ENCODE measurements around the gene PPP1R12B. TPM values are rescaled to one million over a fixed set of nuclear protein-coding genes. Genes with fewer than 3 reads are reported as not detected.
A peak's percentile ranks its signal among the peaks of the same experiment; 100 is the strongest.

PPP1R12B gene
- total RNA-seq, 1 donor = 20.6 TPM

DNA sequence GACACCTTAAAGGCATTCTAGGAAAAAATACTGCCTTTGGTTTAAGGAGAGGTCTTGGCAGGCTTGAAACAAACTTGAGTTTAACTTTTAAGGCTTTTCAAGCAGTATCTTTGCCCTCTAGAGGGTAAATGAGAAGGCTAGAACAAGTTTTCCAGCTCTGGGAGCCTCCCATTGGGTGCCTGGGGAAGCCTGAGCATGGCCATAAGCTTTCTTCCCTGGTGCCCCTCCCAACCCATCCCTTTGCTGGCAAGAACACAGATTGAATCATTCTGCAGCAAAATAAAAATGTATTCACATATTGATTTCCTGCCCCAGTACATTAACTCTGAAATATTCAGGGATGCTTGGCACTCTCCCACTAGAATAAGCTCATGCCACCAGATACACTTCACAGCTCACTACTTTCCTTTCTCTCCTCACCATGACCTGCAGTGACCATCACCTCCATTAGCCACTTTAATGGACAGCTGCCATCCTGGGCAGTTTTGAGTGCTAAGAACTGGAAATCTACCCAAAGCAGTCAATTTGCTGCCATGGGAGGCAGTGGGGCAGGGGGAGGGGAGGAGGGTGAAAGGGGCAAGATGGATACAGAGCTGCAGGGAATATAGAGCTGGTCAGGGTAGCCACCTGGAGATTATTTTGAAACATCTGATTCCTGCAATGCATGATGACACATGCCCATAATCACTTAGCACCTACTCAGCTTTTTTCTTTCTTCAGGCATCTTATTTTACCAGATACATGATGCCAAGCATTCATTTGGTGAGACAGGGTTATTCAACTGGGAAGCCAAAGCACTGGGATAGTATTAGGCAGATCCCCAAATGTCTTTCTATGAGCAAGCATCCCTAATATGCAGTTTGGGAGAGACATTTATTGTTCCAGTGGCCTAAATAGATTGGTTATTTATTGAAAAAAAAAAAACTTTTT is 221.2 kb downstream of the PPP1R12B start:
- Histone ChIP-seq H3K4me1 (ENCODE audit: insufficient read depth, low read length) (peaks cover 39% of the 10 kb centered on the region), H3K27ac (ENCODE audit: low read depth, low read length) (peak overlapping the region; percentile 4), H3K4me3 (ENCODE audit: insufficient read depth, low read length) (no peak overlapping the region), H3K4me2 (ENCODE audit: insufficient read depth, low read length) (no peak overlapping the region), H2AFZ (ENCODE audit: low read length) (no peak overlapping the region), H3K36me3 (ENCODE audit: insufficient read depth, low read length) (no peaks in the 10 kb centered on the region), H4K20me1 (ENCODE audit: insufficient read depth, low read length) (no peaks in the 10 kb centered on the region), H3K79me2 (ENCODE audit: insufficient read depth, low read length) (no peaks in the 10 kb centered on the region), H3K27me3 (ENCODE audit: insufficient read depth, low read length) (no peaks in the 10 kb centered on the region), H3K9me3 (ENCODE audit: low read depth, low read length) (no peaks in the 10 kb centered on the region)
- TF ChIP-seq, protein P1, sequence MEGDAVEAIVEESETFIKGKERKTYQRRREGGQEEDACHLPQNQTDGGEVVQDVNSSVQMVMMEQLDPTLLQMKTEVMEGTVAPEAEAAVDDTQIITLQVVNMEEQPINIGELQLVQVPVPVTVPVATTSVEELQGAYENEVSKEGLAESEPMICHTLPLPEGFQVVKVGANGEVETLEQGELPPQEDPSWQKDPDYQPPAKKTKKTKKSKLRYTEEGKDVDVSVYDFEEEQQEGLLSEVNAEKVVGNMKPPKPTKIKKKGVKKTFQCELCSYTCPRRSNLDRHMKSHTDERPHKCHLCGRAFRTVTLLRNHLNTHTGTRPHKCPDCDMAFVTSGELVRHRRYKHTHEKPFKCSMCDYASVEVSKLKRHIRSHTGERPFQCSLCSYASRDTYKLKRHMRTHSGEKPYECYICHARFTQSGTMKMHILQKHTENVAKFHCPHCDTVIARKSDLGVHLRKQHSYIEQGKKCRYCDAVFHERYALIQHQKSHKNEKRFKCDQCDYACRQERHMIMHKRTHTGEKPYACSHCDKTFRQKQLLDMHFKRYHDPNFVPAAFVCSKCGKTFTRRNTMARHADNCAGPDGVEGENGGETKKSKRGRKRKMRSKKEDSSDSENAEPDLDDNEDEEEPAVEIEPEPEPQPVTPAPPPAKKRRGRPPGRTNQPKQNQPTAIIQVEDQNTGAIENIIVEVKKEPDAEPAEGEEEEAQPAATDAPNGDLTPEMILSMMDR (IDR thresholded peaks at IDR 0.05; ENCODE audit: extremely low read depth, low read depth, low read length) = no peak
- DNase-seq (ENCODE audit: insufficient read length, low spot score, missing footprints) = no peak

DNA sequence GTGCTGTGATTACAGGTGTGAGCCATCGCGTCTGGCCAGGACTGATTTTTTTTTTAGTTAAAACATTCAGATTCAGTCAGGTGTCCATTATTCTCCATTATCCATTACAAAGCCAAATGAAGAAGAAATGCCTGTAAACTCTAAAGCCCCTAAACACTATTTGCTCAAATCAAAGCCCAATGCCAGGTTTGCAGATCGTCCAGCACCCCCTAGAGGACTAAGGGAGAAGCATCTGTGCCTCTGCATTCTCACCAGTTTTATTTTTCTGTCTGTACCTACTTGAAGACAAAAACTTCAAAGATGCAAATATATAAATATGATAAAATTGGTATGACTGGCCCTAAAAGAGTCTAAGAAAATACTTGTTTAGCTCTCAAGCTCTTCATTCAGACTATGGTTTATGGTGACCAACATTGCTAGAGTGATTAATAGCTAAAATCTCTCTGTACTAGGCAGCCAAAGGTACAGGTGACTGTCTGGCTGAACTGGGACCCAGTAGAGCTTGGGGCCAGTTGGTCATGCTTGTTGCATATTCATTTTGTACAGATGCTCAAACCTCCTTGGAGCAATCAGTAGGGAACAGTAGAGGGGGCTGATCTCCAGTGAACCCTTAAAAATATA is 223.3 kb downstream of the PPP1R12B start:
- no peaks in the 10 kb centered on the region for H3K27me3 ChIP-seq (ENCODE audit: insufficient read depth, low read length)
- no peaks in the 10 kb centered on the region for H3K9me3 ChIP-seq (ENCODE audit: low read depth, low read length)
- TF ChIP-seq, protein P1 (IDR thresholded peaks at IDR 0.05; ENCODE audit: extremely low read depth, low read depth, low read length) = peak; percentile 95
- no peak overlapping the region for H3K4me3 ChIP-seq (ENCODE audit: insufficient read depth, low read length)
- H3K27ac ChIP-seq (ENCODE audit: low read depth, low read length) = no peak overlapping the region
- no peaks in the 10 kb centered on the region for H3K36me3 ChIP-seq (ENCODE audit: insufficient read depth, low read length)
- peaks cover 47% of the 10 kb centered on the region for H3K4me1 ChIP-seq (ENCODE audit: insufficient read depth, low read length)
- no peaks in the 10 kb centered on the region for H3K79me2 ChIP-seq (ENCODE audit: insufficient read depth, low read length)
- no peaks in the 10 kb centered on the region for H4K20me1 ChIP-seq (ENCODE audit: insufficient read depth, low read length)
- H3K4me2 ChIP-seq (ENCODE audit: insufficient read depth, low read length) = no peak overlapping the region
- no peak overlapping the region for H2AFZ ChIP-seq (ENCODE audit: low read length)
- peak; percentile 63 for DNase-seq (ENCODE audit: insufficient read length, low spot score, missing footprints)

GRCh38 chr1:202572867-202573266 is 224.4 kb downstream of the PPP1R12B start:
- Histone ChIP-seq H4K20me1 (ENCODE audit: insufficient read depth, low read length) (no peaks in the 10 kb centered on the region), H3K9me3 (ENCODE audit: low read depth, low read length) (no peaks in the 10 kb centered on the region), H3K27me3 (ENCODE audit: insufficient read depth, low read length) (no peaks in the 10 kb centered on the region), H3K4me3 (ENCODE audit: insufficient read depth, low read length) (no peak overlapping the region), H3K4me2 (ENCODE audit: insufficient read depth, low read length) (no peak overlapping the region), H2AFZ (ENCODE audit: low read length) (no peak overlapping the region), H3K36me3 (ENCODE audit: insufficient read depth, low read length) (no peaks in the 10 kb centered on the region), H3K27ac (ENCODE audit: low read depth, low read length) (no peak overlapping the region), H3K79me2 (ENCODE audit: insufficient read depth, low read length) (no peaks in the 10 kb centered on the region), H3K4me1 (ENCODE audit: insufficient read depth, low read length) (peaks cover 47% of the 10 kb centered on the region)
- TF ChIP-seq, protein P1 (IDR thresholded peaks at IDR 0.05; ENCODE audit: extremely low read depth, low read depth, low read length) = no peak
- DNase-seq (ENCODE audit: insufficient read length, low spot score, missing footprints) = no peak

Measured in osteoblast (primary cell).